ENCODE results near the gene XAGE5.

GRCh38 chrX:52824608-52825007, 13.5 kb downstream of the XAGE5 start:
- TF ChIP-seq CTCF (IDR thresholded peaks at IDR 0.05) = no peak
- no peak for TF ChIP-seq POLR2A (IDR thresholded peaks at IDR 0.05)

All from uterus (tissue), 2 donors.